ENCODE measurements around the gene HOXA2. TPM values are rescaled to one million over a fixed set of nuclear protein-coding genes. Genes with fewer than 3 reads are reported as not detected.

The HOXA2 gene
- total and polyA plus RNA-seq, 2 of the 13 experiments (the other 11 are each of a cell fraction or from before 2014, with no cell fraction given): 0.22 to 0.29 TPM

DNA sequence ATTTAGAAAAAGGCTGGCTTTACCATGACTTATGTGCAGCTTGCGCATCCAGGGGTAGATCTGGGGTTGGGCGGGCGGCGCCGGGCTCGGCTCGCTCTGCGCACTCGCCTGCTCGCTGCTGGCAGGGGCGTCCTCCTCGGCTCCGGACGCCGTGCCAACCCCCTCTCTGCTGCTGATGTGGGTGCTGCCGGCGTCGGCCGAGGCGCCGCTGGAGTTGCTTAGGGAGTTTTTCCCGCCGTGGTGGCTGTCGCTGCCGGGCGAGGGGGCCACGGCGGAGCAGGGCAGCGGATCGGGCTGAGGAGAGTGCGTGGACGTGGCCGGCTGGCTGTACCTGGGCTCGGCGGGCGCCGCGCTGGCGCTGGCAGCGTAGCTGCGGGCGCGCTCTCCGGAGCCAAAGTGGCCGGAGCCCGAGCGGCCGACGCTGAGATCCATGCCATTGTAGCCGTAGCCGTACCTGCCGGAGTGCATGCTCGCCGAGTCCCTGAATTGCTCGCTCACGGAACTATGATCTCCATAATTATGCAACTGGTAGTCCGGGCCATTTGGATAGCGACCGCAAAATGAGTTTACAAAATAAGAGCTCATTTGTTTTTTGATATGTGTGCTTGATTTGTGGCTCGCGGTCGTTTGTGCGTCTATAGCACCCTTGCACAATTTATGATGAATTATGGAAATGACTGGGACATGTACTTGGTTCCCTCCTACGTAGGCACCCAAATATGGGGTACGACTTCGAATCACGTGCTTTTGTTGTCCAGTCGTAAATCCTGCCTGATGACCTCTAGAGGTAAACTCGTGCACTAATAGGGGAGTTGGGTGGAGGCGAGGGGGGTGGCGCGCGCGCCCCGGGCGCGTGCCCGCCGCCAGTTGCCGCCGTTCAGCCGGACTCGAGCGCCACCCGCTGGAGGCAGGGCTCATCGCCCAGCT is 40.8 kb upstream of the HOXA2 start, which contains the start of gene HOXA5 (continued):
- TF ChIP-seq, protein P1, sequence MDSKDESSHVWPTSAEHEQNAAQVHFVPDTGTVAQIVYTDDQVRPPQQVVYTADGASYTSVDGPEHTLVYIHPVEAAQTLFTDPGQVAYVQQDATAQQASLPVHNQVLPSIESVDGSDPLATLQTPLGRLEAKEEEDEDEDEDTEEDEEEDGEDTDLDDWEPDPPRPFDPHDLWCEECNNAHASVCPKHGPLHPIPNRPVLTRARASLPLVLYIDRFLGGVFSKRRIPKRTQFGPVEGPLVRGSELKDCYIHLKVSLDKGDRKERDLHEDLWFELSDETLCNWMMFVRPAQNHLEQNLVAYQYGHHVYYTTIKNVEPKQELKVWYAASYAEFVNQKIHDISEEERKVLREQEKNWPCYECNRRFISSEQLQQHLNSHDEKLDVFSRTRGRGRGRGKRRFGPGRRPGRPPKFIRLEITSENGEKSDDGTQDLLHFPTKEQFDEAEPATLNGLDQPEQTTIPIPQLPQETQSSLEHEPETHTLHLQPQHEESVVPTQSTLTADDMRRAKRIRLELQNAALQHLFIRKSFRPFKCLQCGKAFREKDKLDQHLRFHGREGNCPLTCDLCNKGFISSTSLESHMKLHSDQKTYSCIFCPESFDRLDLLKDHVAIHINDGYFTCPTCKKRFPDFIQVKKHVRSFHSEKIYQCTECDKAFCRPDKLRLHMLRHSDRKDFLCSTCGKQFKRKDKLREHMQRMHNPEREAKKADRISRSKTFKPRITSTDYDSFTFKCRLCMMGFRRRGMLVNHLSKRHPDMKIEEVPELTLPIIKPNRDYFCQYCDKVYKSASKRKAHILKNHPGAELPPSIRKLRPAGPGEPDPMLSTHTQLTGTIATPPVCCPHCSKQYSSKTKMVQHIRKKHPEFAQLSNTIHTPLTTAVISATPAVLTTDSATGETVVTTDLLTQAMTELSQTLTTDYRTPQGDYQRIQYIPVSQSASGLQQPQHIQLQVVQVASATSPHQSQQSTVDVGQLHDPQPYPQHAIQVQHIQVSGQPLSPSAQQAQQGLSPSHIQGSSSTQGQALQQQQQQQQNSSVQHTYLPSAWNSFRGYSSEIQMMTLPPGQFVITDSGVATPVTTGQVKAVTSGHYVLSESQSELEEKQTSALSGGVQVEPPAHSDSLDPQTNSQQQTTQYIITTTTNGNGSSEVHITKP (CRISPR knock-in tag; IDR thresholded peaks at IDR 0.05; ENCODE audit: low read depth): peak; percentile 1; the same call in 1 of the 2 replicates
- no peak for TF ChIP-seq MTF2 (CRISPR knock-in tag; IDR thresholded peaks at IDR 0.05; ENCODE audit: borderline replicate concordance)
- no peak for TF ChIP-seq MAZ (IDR thresholded peaks at IDR 0.05; ENCODE audit: borderline replicate concordance, low read depth, low read length)
- 0 out of 2 replicates have a peak, but pooled peaks have one; percentile 25 for TF ChIP-seq MAZ (CRISPR knock-in tag; IDR thresholded peaks at IDR 0.05; ENCODE audit: low read depth)
- peak; percentile 25; the same call in 1 of the 2 replicates for TF ChIP-seq TFDP2 (CRISPR knock-in tag; IDR thresholded peaks at IDR 0.05)
- peak; percentile 42; the same call in 1 of the 2 replicates for TF ChIP-seq HOXA3 (CRISPR knock-in tag; IDR thresholded peaks at IDR 0.05)
- TF ChIP-seq PHF21A (CRISPR knock-in tag; IDR thresholded peaks at IDR 0.05): peak; percentile 46; the same call in 1 of the 2 replicates
- TF ChIP-seq ZNF20 (CRISPR knock-in tag; IDR thresholded peaks at IDR 0.05): no peak
- TF ChIP-seq USF2 (IDR thresholded peaks at IDR 0.05; ENCODE audit: low read depth, low read length): peak; percentile 60
- peak; percentile 87 for TF ChIP-seq USF2 (CRISPR knock-in tag; IDR thresholded peaks at IDR 0.05; ENCODE audit: borderline replicate concordance)
- 0 out of 2 replicates have a peak, but pooled peaks have one; percentile 14 for TF ChIP-seq ZNF547 (CRISPR knock-in tag; IDR thresholded peaks at IDR 0.05)
- peak; percentile 7; the same call in 1 of the 2 replicates for TF ChIP-seq GABPB1 (CRISPR knock-in tag; IDR thresholded peaks at IDR 0.05)
- TF ChIP-seq ZBTB33 (CRISPR knock-in tag; IDR thresholded peaks at IDR 0.05): peak; percentile 42; the same call in 1 of the 2 replicates
- peak; percentile 72 for TF ChIP-seq AGO2 (optimal IDR thresholded peaks at IDR 0.05; ENCODE audit: low read depth, low read length)
- TF ChIP-seq KDM1A (CRISPR knock-in tag; IDR thresholded peaks at IDR 0.05): no peak
- no peak for TF ChIP-seq NCOA1 (CRISPR knock-in tag; IDR thresholded peaks at IDR 0.05)
- TF ChIP-seq KAT8 (CRISPR knock-in tag; IDR thresholded peaks at IDR 0.05): 0 out of 2 replicates have a peak, but pooled peaks have one; percentile 30
- TF ChIP-seq, protein P2, sequence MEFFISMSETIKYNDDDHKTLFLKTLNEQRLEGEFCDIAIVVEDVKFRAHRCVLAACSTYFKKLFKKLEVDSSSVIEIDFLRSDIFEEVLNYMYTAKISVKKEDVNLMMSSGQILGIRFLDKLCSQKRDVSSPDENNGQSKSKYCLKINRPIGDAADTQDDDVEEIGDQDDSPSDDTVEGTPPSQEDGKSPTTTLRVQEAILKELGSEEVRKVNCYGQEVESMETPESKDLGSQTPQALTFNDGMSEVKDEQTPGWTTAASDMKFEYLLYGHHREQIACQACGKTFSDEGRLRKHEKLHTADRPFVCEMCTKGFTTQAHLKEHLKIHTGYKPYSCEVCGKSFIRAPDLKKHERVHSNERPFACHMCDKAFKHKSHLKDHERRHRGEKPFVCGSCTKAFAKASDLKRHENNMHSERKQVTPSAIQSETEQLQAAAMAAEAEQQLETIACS (CRISPR knock-in tag; IDR thresholded peaks at IDR 0.05): peak; percentile 99

Measured in HepG2 (cell line).